Measurements from ENCODE around the gene NDN.

DNA sequence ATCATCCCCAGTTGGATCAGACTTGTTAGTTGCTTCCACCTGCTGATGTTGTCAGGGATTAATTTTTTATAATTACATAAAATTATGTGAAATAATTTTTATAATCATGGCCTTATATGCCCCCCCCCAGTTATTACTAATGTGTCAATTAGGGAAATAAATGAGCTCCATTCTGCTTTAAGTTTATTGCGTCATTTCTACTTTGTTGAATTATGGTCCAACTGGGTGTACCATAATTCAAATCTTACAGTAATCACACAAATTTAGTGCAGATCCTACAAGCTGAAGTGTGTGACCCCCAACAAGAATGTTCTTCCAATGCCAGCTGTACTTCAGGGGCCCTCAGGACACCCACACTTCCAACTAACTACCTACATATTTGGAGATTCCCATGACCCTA is 7.5 kb upstream of the NDN start:
- TF ChIP-seq POLR2A (IDR thresholded peaks at IDR 0.05): no peak
- TF ChIP-seq, protein P1, sequence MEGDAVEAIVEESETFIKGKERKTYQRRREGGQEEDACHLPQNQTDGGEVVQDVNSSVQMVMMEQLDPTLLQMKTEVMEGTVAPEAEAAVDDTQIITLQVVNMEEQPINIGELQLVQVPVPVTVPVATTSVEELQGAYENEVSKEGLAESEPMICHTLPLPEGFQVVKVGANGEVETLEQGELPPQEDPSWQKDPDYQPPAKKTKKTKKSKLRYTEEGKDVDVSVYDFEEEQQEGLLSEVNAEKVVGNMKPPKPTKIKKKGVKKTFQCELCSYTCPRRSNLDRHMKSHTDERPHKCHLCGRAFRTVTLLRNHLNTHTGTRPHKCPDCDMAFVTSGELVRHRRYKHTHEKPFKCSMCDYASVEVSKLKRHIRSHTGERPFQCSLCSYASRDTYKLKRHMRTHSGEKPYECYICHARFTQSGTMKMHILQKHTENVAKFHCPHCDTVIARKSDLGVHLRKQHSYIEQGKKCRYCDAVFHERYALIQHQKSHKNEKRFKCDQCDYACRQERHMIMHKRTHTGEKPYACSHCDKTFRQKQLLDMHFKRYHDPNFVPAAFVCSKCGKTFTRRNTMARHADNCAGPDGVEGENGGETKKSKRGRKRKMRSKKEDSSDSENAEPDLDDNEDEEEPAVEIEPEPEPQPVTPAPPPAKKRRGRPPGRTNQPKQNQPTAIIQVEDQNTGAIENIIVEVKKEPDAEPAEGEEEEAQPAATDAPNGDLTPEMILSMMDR (IDR thresholded peaks at IDR 0.05): no peak

All from lower leg skin (tissue), 3 donors.